HCT116 (cell line): ENCODE data around the gene IL1RAPL1. TPM values are rescaled to one million over a fixed set of nuclear protein-coding genes. Genes with fewer than 3 reads are reported as not detected.

Source experiments
- ATAC-seq: fragments of 200-7000 bp; cut with Tn5 transposase; 2 replicates; pipeline ENCODE4 v1.9.1; 2020; ENCODE audit warnings: mild to moderate bottlenecking, moderate library complexity
- BruUV-seq: library from RNA; stranded (reverse); fragments of 400-500 nt; replicated peaks from 2 replicates; lab custom pipeline; 2021; lab: Mats Ljungman, UMichigan
- CTCF ChIA-PET: fragments of 300-600 bp; sonication (Branson Sonifier 250); formaldehyde crosslinking; loops from one replicate; lab custom pipeline; 2021; ENCODE audit warnings: antibody characterized with exemption; lab: Charles Lee
- POLR2A ChIA-PET: fragments of 300-600, 350-600 bp; sonication (Branson Sonifier 250); formaldehyde crosslinking; loops from one replicate; lab custom pipeline; 2021; ENCODE audit warnings: antibody characterized with exemption; lab: Charles Lee
- RAD21 ChIA-PET, 2 experiments: fragments of 300-600 bp; sonication (Branson Sonifier 250); formaldehyde crosslinking; loops; one replicate each; lab custom pipeline; 2023; ENCODE audit warnings: low total read pairs in 2 of 2; ENCODE audit not compliant: uncharacterized antibody in 2 of 2, unreplicated experiment in 2 of 2, low non-redundant PET in 1 of 2; lab: Charles Lee
- DNase-seq: peaks from one replicate; pipeline ENCODE4 v3.0.0-alpha.2; 2010; ENCODE audit warnings: low read depth, low spot score
- H2AFZ ChIP-seq: fragments of 200-600 bp; shearing (Covaris generic), sonication (generic); 2 replicates; pipeline ENCODE4 v1.6.1; 2017; ENCODE audit warnings: low read depth, mixed run types, mixed read lengths, antibody characterized with exemption, low read length; ENCODE audit not compliant: poor library complexity, severe bottlenecking
- H3K27ac ChIP-seq: 2 replicates; pipeline ENCODE4 v1.5.1; 2012; ENCODE audit warnings: low read depth, low read length
- H3K27me3 ChIP-seq: fragments of 200-600 bp; sonication (generic); 2 replicates; pipeline ENCODE4 v1.6.1; 2016; ENCODE audit warnings: mixed run types, low read length, mixed read lengths; ENCODE audit not compliant: insufficient read depth
- H3K36me3 ChIP-seq, 2 experiments: fragments of 200-500 bp in 1 of 2; fragments of 200-600 bp in 1 of 2; sonication (Bioruptor generic) in 1 of 2; sonication (generic) in 1 of 2; 2 replicates each; pipeline versions ENCODE4 v1.5.1 to v1.6.1; 2014 to 2016; ENCODE audit warnings: low read length in 2 of 2, inconsistent platforms in 1 of 2, mixed read lengths in 1 of 2, mixed run types in 1 of 2; ENCODE audit not compliant: insufficient read depth in 2 of 2, control insufficient read depth in 1 of 2
- H3K4me1 ChIP-seq, 2 experiments: fragments of 200-600 bp in 1 of 2; sonication (generic) in 1 of 2; 2 replicates each; pipeline versions ENCODE4 v1.5.1 to v1.6.1; 2012 to 2017; ENCODE audit warnings: low read length in 2 of 2, inconsistent platforms in 1 of 2, mild to moderate bottlenecking in 1 of 2, mixed read lengths in 1 of 2, mixed run types in 1 of 2, moderate library complexity in 1 of 2; ENCODE audit not compliant: insufficient read depth in 2 of 2, control insufficient read depth in 1 of 2
- H3K4me2 ChIP-seq: fragments of 200-600 bp; sonication (generic); 2 replicates; pipeline ENCODE4 v1.6.1; 2017; ENCODE audit warnings: mixed run types, low read length, mixed read lengths
- H3K4me3 ChIP-seq, 2 experiments: fragments of 200-600 bp in 1 of 2; sonication (generic) in 1 of 2; replicated peaks in 1 of 2; 2 replicates each; pipeline ENCODE4 v1.5.1; 2011 to 2016; ENCODE audit warnings: low read length in 2 of 2, control low read depth in 1 of 2, low read depth in 1 of 2, mild to moderate bottlenecking in 1 of 2, mixed read lengths in 1 of 2, mixed run types in 1 of 2
- H3K79me2 ChIP-seq: fragments of 200-600 bp; sonication (generic); 2 replicates; pipeline ENCODE4 v1.6.1; 2017; ENCODE audit warnings: mild to moderate bottlenecking, mixed run types, low read length, moderate library complexity, mixed read lengths; ENCODE audit not compliant: insufficient read depth
- H3K9ac ChIP-seq: fragments of 200-600 bp; sonication (generic); 2 replicates; pipeline ENCODE4 v1.6.1; 2016; ENCODE audit warnings: low read length, mixed read lengths
- H3K9me2 ChIP-seq: fragments of 200-600 bp; sonication (generic), shearing (Covaris generic); 2 replicates; pipeline ENCODE4 v1.6.1; 2017; ENCODE audit warnings: mixed run types, mild to moderate bottlenecking, moderate library complexity; ENCODE audit not compliant: insufficient read depth
- H3K9me3 ChIP-seq, 2 experiments: fragments of 200-500 bp in 1 of 2; fragments of 200-600 bp in 1 of 2; sonication (Bioruptor generic) in 1 of 2; sonication (generic) in 1 of 2; 2 replicates each; pipeline ENCODE4 v1.6.1; 2014 to 2017; ENCODE audit warnings: low read length in 2 of 2, mixed read lengths in 2 of 2, inconsistent platforms in 1 of 2, low read depth in 1 of 2, mild to moderate bottlenecking in 1 of 2, mixed run types in 1 of 2, moderate library complexity in 1 of 2; ENCODE audit not compliant: control insufficient read depth in 1 of 2, insufficient read depth in 1 of 2
- H4K20me1 ChIP-seq: fragments of 200-600 bp; sonication (generic), shearing (Covaris generic); 2 replicates; pipeline ENCODE4 v1.6.1; 2017; ENCODE audit warnings: mixed run types, mild to moderate bottlenecking, moderate library complexity; ENCODE audit not compliant: insufficient read depth
- CEBPB ChIP-seq: IDR thresholded peaks from 2 replicates; pipeline ENCODE4 v1.6.1; 2012; ENCODE audit warnings: low read depth
- EGR1 ChIP-seq: IDR thresholded peaks from 2 replicates; pipeline ENCODE4 v1.6.1; 2012; ENCODE audit warnings: low read depth
- TCF7L2 ChIP-seq: IDR thresholded peaks from 2 replicates; pipeline ENCODE4 v1.7.0; 2011; ENCODE audit warnings: borderline replicate concordance, inconsistent platforms; ENCODE audit not compliant: insufficient read depth, insufficient read length; ENCODE audit errors: extremely low read depth
- YY1 ChIP-seq: IDR thresholded peaks from 2 replicates; pipeline ENCODE4 v1.6.1; 2011; ENCODE audit warnings: low read length, low read depth, moderate library complexity, mild to moderate bottlenecking; ENCODE audit not compliant: insufficient replicate concordance; ENCODE audit errors: extremely low read depth
- ZNF274 ChIP-seq: fragments of 200-500 bp; sonication (Bioruptor generic); IDR thresholded peaks from 2 replicates; pipeline ENCODE4 v1.6.1; 2014; ENCODE audit warnings: mild to moderate bottlenecking, low read depth, low read length, inconsistent platforms
- intact Hi-C: fragments of 100-400 bp; cut with micrococcal nuclease; formaldehyde crosslinking; loops from 2 replicates; pipeline ENCODE4 v1.10.0; 2022
- total RNA-seq: library from RNA; stranded (reverse); gene quantifications from one replicate; pipeline ENCODE4 v1.2.1, GENCODE V29; 2021; ENCODE audit not compliant: unreplicated experiment
- TF ChIP-seq, protein P1 (sequence below): IDR thresholded peaks from 2 replicates; pipeline ENCODE4 v1.6.1; 2012; ENCODE audit warnings: low read depth
- TF ChIP-seq, protein P2 (sequence below): IDR thresholded peaks from 2 replicates; pipeline ENCODE4 v1.6.1; 2012

IL1RAPL1 gene
- total RNA-seq, 1 experiment from 2014 or later, result 2.8 TPM

DNA sequence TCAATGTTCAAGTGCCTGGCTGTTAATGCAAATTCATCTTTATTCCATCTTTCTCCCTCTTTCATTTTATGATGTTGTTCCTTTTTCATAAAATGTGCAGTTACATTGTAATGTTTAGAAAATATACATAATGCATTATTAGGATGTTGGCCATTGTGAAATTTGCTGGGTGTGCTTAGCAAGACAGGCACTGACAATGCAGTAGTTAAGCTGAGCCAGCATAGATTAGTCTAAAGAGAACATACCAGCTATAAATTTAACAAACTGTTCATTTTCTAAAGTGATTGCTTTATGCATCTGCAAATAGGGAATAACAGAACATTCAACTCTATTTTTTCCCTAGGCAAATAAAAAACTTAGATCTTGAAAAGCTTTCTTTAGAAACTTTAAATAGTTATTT lies 436.0 kb downstream of the IL1RAPL1 start:
- intact Hi-C loops, result no loop called here
- H3K9me3 ChIP-seq, result no peaks in the 10 kb centered on the region
- H3K4me2 ChIP-seq, result no peak overlapping the region
- no peak for DNase-seq
- BruUV-seq, result no TSS peak
- H3K9ac ChIP-seq, result no peak overlapping the region
- ChIA-PET POLR2A (no interaction called here), CTCF (no interaction called here), RAD21 (no interaction called here)
- H3K27me3 ChIP-seq, result no peaks in the 10 kb centered on the region
- H3K4me1 ChIP-seq, result no peaks in the 10 kb centered on the region
- ATAC-seq, result no peak
- no peaks in the 10 kb centered on the region for H3K9me2 ChIP-seq
- H3K4me3 ChIP-seq, result no peak overlapping the region
- H3K79me2 ChIP-seq, result no peaks in the 10 kb centered on the region
- H4K20me1 ChIP-seq, result no peaks in the 10 kb centered on the region
- H3K36me3 ChIP-seq, result no peaks in the 10 kb centered on the region
- no peak overlapping the region for H3K27ac ChIP-seq
- TF ChIP-seq, protein P1, sequence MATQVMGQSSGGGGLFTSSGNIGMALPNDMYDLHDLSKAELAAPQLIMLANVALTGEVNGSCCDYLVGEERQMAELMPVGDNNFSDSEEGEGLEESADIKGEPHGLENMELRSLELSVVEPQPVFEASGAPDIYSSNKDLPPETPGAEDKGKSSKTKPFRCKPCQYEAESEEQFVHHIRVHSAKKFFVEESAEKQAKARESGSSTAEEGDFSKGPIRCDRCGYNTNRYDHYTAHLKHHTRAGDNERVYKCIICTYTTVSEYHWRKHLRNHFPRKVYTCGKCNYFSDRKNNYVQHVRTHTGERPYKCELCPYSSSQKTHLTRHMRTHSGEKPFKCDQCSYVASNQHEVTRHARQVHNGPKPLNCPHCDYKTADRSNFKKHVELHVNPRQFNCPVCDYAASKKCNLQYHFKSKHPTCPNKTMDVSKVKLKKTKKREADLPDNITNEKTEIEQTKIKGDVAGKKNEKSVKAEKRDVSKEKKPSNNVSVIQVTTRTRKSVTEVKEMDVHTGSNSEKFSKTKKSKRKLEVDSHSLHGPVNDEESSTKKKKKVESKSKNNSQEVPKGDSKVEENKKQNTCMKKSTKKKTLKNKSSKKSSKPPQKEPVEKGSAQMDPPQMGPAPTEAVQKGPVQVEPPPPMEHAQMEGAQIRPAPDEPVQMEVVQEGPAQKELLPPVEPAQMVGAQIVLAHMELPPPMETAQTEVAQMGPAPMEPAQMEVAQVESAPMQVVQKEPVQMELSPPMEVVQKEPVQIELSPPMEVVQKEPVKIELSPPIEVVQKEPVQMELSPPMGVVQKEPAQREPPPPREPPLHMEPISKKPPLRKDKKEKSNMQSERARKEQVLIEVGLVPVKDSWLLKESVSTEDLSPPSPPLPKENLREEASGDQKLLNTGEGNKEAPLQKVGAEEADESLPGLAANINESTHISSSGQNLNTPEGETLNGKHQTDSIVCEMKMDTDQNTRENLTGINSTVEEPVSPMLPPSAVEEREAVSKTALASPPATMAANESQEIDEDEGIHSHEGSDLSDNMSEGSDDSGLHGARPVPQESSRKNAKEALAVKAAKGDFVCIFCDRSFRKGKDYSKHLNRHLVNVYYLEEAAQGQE, result no peak
- TF ChIP-seq CEBPB (no peak), ZNF274 (no peak), YY1 (no peak), TCF7L2 (no peak), EGR1 (no peak)
- TF ChIP-seq, protein P2, sequence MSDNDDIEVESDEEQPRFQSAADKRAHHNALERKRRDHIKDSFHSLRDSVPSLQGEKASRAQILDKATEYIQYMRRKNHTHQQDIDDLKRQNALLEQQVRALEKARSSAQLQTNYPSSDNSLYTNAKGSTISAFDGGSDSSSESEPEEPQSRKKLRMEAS, result no peak
- H2AFZ ChIP-seq, result no peak overlapping the region
